K562 (cell line): ENCODE results near the gene NR3C2. TPM values are rescaled to one million over a fixed set of nuclear protein-coding genes. Genes with fewer than 3 reads are reported as not detected.

Source experiments
- ATAC-seq: fragments of 200-7000 bp; cut with Tn5 transposase; 3 replicates; pipeline ENCODE4 v1.9.1; 2020; ENCODE audit warnings: moderate library complexity
- BruUV-seq: library from RNA; stranded (reverse); fragments of 400-500 nt; replicated peaks from 2 replicates; lab custom pipeline; 2021; lab: Mats Ljungman, UMichigan
- CTCF ChIA-PET: fragments of 300-600 bp; formaldehyde crosslinking; extraction: SDS; loops from one replicate; lab custom pipeline; 2021; ENCODE audit warnings: low intra/inter-chr PET ratio; lab: Yijun Ruan, JAX
- POLR2A ChIA-PET: fragments of 300-600, 350-650 bp; sonication (Branson Sonifier 250); formaldehyde crosslinking; extraction: SDS; loops from one replicate; lab custom pipeline; 2021; ENCODE audit warnings: antibody characterized with exemption, inconsistent platforms; lab: Yijun Ruan, JAX
- DNase-seq, 4 experiments: peaks; one replicate each; pipeline versions ENCODE4 v3.0.0 to v3.0.0-alpha.2; 2011 to 2018; ENCODE audit warnings: low spot score in 3 of 4, mixed read lengths in 3 of 4; ENCODE audit errors: extremely low read depth in 1 of 4
- FAIRE-seq: peaks from 2 replicates; lab custom pipeline; 2011; peaks lifted over from hg19 to GRCh38; lab: Jason Lieb, UNC
- H2AFZ ChIP-seq: 2 replicates; pipeline ENCODE4 v1.6.0; 2011; ENCODE audit warnings: low read depth, low read length, control low read depth, inconsistent platforms
- H3K27ac ChIP-seq: fragments of 200-600 bp; 3 replicates; pipeline ENCODE4 v1.8.0; 2011; ENCODE audit warnings: low read depth, mild to moderate bottlenecking, control low read depth, inconsistent platforms, low read length, moderate library complexity, mixed read lengths; ENCODE audit errors: extremely low read depth
- H3K27me3 ChIP-seq, 2 experiments: fragments of 300-600 bp in 1 of 2; 2 replicates in 1 of 2; 3 replicates in 1 of 2; pipeline versions ENCODE4 v1.6.0 to v1.8.0; 2011; ENCODE audit warnings: inconsistent platforms in 2 of 2, low read length in 2 of 2, mild to moderate bottlenecking in 1 of 2, mixed read lengths in 1 of 2, moderate library complexity in 1 of 2; ENCODE audit not compliant: control insufficient read depth in 2 of 2, insufficient read depth in 2 of 2
- H3K36me3 ChIP-seq: fragments of 300-600 bp; 3 replicates; pipeline ENCODE4 v1.8.0; 2011; ENCODE audit warnings: mild to moderate bottlenecking, low read length, inconsistent platforms; ENCODE audit not compliant: control insufficient read depth, insufficient read depth
- H3K4me1 ChIP-seq, 2 experiments: fragments of 200-600 bp in 1 of 2; replicated peaks in 1 of 2; 2 replicates in 1 of 2; 3 replicates in 1 of 2; pipeline versions ENCODE4 v1.5.1 to v1.8.0; 2011; ENCODE audit warnings: inconsistent platforms in 2 of 2, low read length in 2 of 2, mild to moderate bottlenecking in 1 of 2, mixed read lengths in 1 of 2, moderate library complexity in 1 of 2; ENCODE audit not compliant: control insufficient read depth in 2 of 2, insufficient read depth in 2 of 2
- H3K4me2 ChIP-seq: 2 replicates; pipeline ENCODE4 v1.6.1; 2011; ENCODE audit warnings: low read length, control low read depth, inconsistent platforms, mixed read lengths; ENCODE audit not compliant: insufficient read depth
- H3K4me3 ChIP-seq: fragments of 200-600 bp; sonication (generic), shearing (Covaris generic); 2 replicates; pipeline ENCODE4 v1.5.1; 2016; ENCODE audit warnings: control low read depth, inconsistent platforms
- H3K79me2 ChIP-seq: fragments of 200-600 bp; 3 replicates; pipeline ENCODE4 v1.8.0; 2011; ENCODE audit warnings: low read length, inconsistent platforms; ENCODE audit not compliant: control insufficient read depth, insufficient read depth
- H3K9ac ChIP-seq, 2 experiments: 2 replicates each; pipeline versions ENCODE4 v1.6.0 to v1.6.1; 2011; ENCODE audit warnings: low read depth in 2 of 2, low read length in 2 of 2, control low read depth in 1 of 2, inconsistent platforms in 1 of 2, mild to moderate bottlenecking in 1 of 2, mixed read lengths in 1 of 2; ENCODE audit not compliant: insufficient read depth in 1 of 2
- H3K9me1 ChIP-seq: one replicate; pipeline ENCODE4 v1.6.0; 2011; ENCODE audit warnings: inconsistent platforms, mild to moderate bottlenecking, low read length, moderate library complexity; ENCODE audit not compliant: control insufficient read depth, insufficient read depth
- H3K9me3 ChIP-seq: replicated peaks from 2 replicates; pipeline ENCODE4 v1.5.1; 2011; ENCODE audit warnings: low read depth, low read length, inconsistent platforms; ENCODE audit not compliant: control insufficient read depth, insufficient read depth
- H4K20me1 ChIP-seq: replicated peaks from 2 replicates; pipeline ENCODE4 v1.6.1; 2011; ENCODE audit warnings: low read length, inconsistent platforms, mixed read lengths; ENCODE audit not compliant: control insufficient read depth, insufficient read depth
- AFF4 ChIP-seq: sonication (generic); formaldehyde crosslinking; IDR thresholded peaks from 2 replicates; pipeline ENCODE4 v1.8.0; 2023; ENCODE audit warnings: mild to moderate bottlenecking, missing genetic modification reagents
- CEBPB ChIP-seq: fragments of 450-650 bp; IDR thresholded peaks from 2 replicates; pipeline ENCODE4 v1.6.1; 2016; ENCODE audit warnings: missing genetic modification characterization, missing compliant biosample characterization
- CEBPZ ChIP-seq: fragments of 150-350 bp; IDR thresholded peaks from 2 replicates; pipeline ENCODE4 v1.6.1; 2014; ENCODE audit warnings: low read depth, mild to moderate bottlenecking, low read length, borderline replicate concordance
- CHD2 ChIP-seq: IDR thresholded peaks from 2 replicates; pipeline ENCODE4 v1.6.1; 2011; ENCODE audit warnings: low read depth, low read length
- HOXB6 ChIP-seq: fragments of 250-450 bp; sonication (Bioruptor Pico); IDR thresholded peaks from 2 replicates; pipeline ENCODE4 v1.5.1; 2022; ENCODE audit warnings: mild to moderate bottlenecking, borderline replicate concordance
- KLF13 ChIP-seq: fragments of 450-650 bp; IDR thresholded peaks from 2 replicates; pipeline ENCODE4 v1.6.1; 2016; ENCODE audit warnings: missing genetic modification characterization, low read depth, mild to moderate bottlenecking, missing compliant biosample characterization, moderate library complexity, borderline replicate concordance
- RNF2 ChIP-seq: sonication (generic); IDR thresholded peaks from 2 replicates; pipeline ENCODE4 v1.6.1; 2016
- SRSF9 ChIP-seq: fragments of 200-400 bp; formaldehyde crosslinking; IDR thresholded peaks from 2 replicates; pipeline ENCODE4 v1.6.1; 2017; ENCODE audit warnings: low read depth, low read length, borderline replicate concordance
- XRCC3 ChIP-seq: fragments of 450-650 bp; IDR thresholded peaks from 2 replicates; pipeline ENCODE4 v1.6.1; 2017; ENCODE audit warnings: mild to moderate bottlenecking, moderate library complexity
- ZBTB33 ChIP-seq: sonication (generic); formaldehyde crosslinking; IDR thresholded peaks from 2 replicates; pipeline ENCODE4 v1.8.1; 2023; ENCODE audit warnings: mild to moderate bottlenecking, missing genetic modification reagents
- ZNF175 ChIP-seq: fragments of 200-800 bp; sonication (Bioruptor generic); IDR thresholded peaks from 2 replicates; pipeline ENCODE4 v1.6.1; 2016; ENCODE audit warnings: low read depth, mild to moderate bottlenecking, missing genetic modification characterization, missing compliant biosample characterization
- ZNF3 ChIP-seq: fragments of 250-450 bp; sonication (Bioruptor Pico); IDR thresholded peaks from 2 replicates; pipeline ENCODE4 v1.5.0; 2021; ENCODE audit warnings: mild to moderate bottlenecking, moderate library complexity
- WGBS: fragments of 100-300 bp; shearing (Covaris generic); methylation state at CpG from one replicate; pipeline ENCODE4 v1.1.6; 2016; ENCODE audit warnings: low coverage, mixed read lengths; ENCODE audit not compliant: insufficient coverage; ENCODE audit errors: missing lambda C conversion rate; 5-methylcytosine and 5-hydroxymethylcytosine counted together
- in situ Hi-C: fragments of 300-500 bp; cut with MboI; formaldehyde crosslinking; loops from 4 replicates; pipeline ENCODE4 v1.15.0; 2018; ENCODE audit warnings: inconsistent platforms, mixed read lengths
- intact Hi-C: fragments of 100-400 bp; cut with micrococcal nuclease; formaldehyde crosslinking; loops from 2 replicates; pipeline ENCODE4 v1.14.2; 2022
- polyA plus RNA-seq, 8 experiments: library from polyadenylated mRNA; depleted of rRNA in 4 of 8; stranded (reverse) in 5 of 8; unstranded in 3 of 8; fragments of >200 nt; fragmentation: Nextera tagmentation in 2 of 8; fragmentation: Illumina TruSeq in 1 of 8; extraction: Ambion mirVana in 2 of 8; extraction: Trizol in 1 of 8; gene quantifications; 2 replicates each; pipeline versions ENCODE4 v1.2.1 to v1.2.3, GENCODE V29; 2011 to 2014; ENCODE audit warnings: inconsistent platforms in 1 of 8, missing spikeins in 1 of 8
- total RNA-seq, 7 experiments: library from RNA; depleted of rRNA in 6 of 7; stranded (reverse); fragments of >200 nt in 6 of 7; fragmentation: Illumina TruSeq in 2 of 7; extraction: Trizol in 2 of 7; gene quantifications; 2 replicates each; pipeline versions ENCODE4 v1.2.1 to v1.2.3, GENCODE V29; 2011 to 2021; ENCODE audit warnings: low replicate concordance in 1 of 7

The NR3C2 gene
- total and polyA plus RNA-seq, 9 of the 15 experiments (the other 6 are each of a cell fraction or from before 2014, with no cell fraction given) = 0.01 to 0.28 (median 0.16) TPM; not detected in 2

GRCh38 chr4:148203056-148203898 is 238.9 kb downstream of the NR3C2 start:
- no peak for FAIRE-seq
- H3K4me1 ChIP-seq = no peaks in the 10 kb centered on the region
- TF ChIP-seq ZBTB33 (CRISPR knock-in tag) (no peak), CHD2 (no peak), XRCC3 (no peak), AFF4 (CRISPR knock-in tag) (no peak), CEBPB (tag) (no peak), CEBPZ (no peak), ZNF3 (CRISPR knock-in tag) (no peak), RNF2 (no peak), SRSF9 (no peak), KLF13 (tag) (no peak), ZNF175 (CRISPR knock-in tag) (no peak), HOXB6 (CRISPR knock-in tag) (no peak)

More at GRCh38 chr4:148203056-148203898, 238.9 kb downstream of the NR3C2 start:
- Histone ChIP-seq H3K27me3 (no peaks in the 10 kb centered on the region), H3K79me2 (no peaks in the 10 kb centered on the region), H3K9ac (no peak overlapping the region), H3K4me2 (no peak overlapping the region), H3K4me3 (no peak overlapping the region), H4K20me1 (no peaks in the 10 kb centered on the region), H3K27ac (no peak overlapping the region), H3K9me3 (no peaks in the 10 kb centered on the region), H3K36me3 (no peaks in the 10 kb centered on the region), H2AFZ (no peak overlapping the region), H3K9me1 (no peaks in the 10 kb centered on the region)
- ChIA-PET POLR2A (no interaction called here), CTCF (no interaction called here)
- in situ Hi-C loops = no loop called here
- ATAC-seq (no peak), DNase-seq (no peak)
- BruUV-seq = no TSS peak
- intact Hi-C loops = no loop called here
- WGBS = 1% methylated on average over 12 of the region's 14 CpGs
